Tibial nerve (tissue), 3 donors: ENCODE results near the gene SPG11.

Source experiments
- POLR2A ChIP-seq, 2 donors: fragments of 450-650 bp; IDR thresholded peaks; one replicate each; pipeline ENCODE4 v1.6.1; 2017; ENCODE audit warnings: antibody characterized with exemption in 2 of 2, mild to moderate bottlenecking in 2 of 2, moderate library complexity in 2 of 2
- TF ChIP-seq, protein P1 (sequence below), 5 experiments: fragments of 200-600 bp in 3 of 5; fragments of 450-650 bp in 2 of 5; sonication (generic) in 3 of 5; IDR thresholded peaks; one replicate each; pipeline ENCODE4 v1.5.1; 2016 to 2019; ENCODE audit warnings: antibody characterized with exemption in 5 of 5, mild to moderate bottlenecking in 3 of 5, moderate library complexity in 2 of 5

DNA sequence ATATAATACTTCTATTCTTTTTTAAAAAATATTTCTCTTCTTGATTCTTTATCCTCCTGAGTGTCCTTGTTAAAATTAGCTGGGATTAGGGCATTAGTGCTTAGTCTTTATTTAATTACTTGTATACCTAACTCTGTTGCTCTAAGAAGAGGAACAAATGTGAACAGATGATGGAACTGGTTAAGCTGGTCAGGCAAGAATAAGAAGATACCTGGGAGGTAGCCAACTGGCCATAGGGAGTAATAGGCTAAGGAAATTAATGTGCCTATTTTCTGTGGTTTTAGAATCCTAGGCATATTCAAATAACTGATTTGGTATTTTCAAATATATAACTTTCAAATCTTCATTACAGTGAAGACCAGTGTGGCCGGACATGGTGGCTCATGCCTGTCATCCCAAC is 72.1 kb downstream of the SPG11 start:
- TF ChIP-seq, protein P1, sequence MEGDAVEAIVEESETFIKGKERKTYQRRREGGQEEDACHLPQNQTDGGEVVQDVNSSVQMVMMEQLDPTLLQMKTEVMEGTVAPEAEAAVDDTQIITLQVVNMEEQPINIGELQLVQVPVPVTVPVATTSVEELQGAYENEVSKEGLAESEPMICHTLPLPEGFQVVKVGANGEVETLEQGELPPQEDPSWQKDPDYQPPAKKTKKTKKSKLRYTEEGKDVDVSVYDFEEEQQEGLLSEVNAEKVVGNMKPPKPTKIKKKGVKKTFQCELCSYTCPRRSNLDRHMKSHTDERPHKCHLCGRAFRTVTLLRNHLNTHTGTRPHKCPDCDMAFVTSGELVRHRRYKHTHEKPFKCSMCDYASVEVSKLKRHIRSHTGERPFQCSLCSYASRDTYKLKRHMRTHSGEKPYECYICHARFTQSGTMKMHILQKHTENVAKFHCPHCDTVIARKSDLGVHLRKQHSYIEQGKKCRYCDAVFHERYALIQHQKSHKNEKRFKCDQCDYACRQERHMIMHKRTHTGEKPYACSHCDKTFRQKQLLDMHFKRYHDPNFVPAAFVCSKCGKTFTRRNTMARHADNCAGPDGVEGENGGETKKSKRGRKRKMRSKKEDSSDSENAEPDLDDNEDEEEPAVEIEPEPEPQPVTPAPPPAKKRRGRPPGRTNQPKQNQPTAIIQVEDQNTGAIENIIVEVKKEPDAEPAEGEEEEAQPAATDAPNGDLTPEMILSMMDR (IDR thresholded peaks at IDR 0.05), result no peak
- no peak for TF ChIP-seq POLR2A (IDR thresholded peaks at IDR 0.05)
